Measurements from ENCODE around the gene PRR35.

DNA sequence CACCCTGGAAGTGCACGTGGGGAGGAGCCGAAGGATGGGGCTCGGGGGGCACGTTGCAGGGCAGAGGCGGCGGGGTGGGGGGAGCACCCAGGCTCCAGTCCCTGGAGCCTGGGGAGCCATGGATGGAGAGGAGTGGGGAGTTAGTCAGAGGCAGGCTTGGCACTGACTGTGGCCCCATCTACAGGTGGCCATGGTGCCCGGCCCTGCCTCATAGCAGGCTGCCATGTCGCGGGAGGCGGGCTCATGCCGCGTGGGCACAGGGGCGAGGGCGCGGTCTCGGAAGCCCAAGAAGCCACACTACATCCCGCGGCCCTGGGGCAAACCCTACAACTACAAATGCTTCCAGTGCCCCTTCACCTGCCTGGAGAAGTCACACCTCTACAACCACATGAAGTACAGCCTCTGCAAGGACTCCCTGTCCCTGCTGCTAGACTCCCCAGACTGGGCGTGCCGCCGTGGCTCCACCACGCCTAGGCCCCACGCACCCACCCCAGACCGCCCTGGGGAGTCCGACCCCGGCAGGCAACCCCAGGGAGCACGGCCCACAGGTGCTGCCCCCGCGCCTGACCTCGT is 3.0 kb downstream of the PRR35 start:
- TF ChIP-seq, protein P1, sequence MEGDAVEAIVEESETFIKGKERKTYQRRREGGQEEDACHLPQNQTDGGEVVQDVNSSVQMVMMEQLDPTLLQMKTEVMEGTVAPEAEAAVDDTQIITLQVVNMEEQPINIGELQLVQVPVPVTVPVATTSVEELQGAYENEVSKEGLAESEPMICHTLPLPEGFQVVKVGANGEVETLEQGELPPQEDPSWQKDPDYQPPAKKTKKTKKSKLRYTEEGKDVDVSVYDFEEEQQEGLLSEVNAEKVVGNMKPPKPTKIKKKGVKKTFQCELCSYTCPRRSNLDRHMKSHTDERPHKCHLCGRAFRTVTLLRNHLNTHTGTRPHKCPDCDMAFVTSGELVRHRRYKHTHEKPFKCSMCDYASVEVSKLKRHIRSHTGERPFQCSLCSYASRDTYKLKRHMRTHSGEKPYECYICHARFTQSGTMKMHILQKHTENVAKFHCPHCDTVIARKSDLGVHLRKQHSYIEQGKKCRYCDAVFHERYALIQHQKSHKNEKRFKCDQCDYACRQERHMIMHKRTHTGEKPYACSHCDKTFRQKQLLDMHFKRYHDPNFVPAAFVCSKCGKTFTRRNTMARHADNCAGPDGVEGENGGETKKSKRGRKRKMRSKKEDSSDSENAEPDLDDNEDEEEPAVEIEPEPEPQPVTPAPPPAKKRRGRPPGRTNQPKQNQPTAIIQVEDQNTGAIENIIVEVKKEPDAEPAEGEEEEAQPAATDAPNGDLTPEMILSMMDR (IDR thresholded peaks at IDR 0.05), result no peak
- TF ChIP-seq POLR2A (IDR thresholded peaks at IDR 0.05), result no peak
- TF ChIP-seq POLR2AphosphoS5 (IDR thresholded peaks at IDR 0.05), result no peak
- no peak for TF ChIP-seq EP300 (IDR thresholded peaks at IDR 0.05)

Measured in sigmoid colon (tissue), 4 donors.